ENCODE results near the gene HSH2D.
A peak's percentile ranks its signal among the peaks of the same experiment; 100 is the strongest.

The HSH2D gene

GRCh38 chr19:16100524-16100923 is 43.0 kb upstream of the HSH2D start:
- H3K4me3 ChIP-seq (ENCODE audit: low read depth, low read length), result no peak overlapping the region
- TF ChIP-seq MYC (IDR thresholded peaks at IDR 0.05; ENCODE audit: low read depth, low read length), result no peak
- no peak for TF ChIP-seq MAX (IDR thresholded peaks at IDR 0.05; ENCODE audit: low read depth, low read length)
- TF ChIP-seq CTCF (IDR thresholded peaks at IDR 0.05; ENCODE audit: low read depth, low read length), result no peak
- no peak for TF ChIP-seq POLR2A (IDR thresholded peaks at IDR 0.05; ENCODE audit: extremely low read depth, insufficient read length)
- no peak for DNase-seq (ENCODE audit: low read depth)

DNA sequence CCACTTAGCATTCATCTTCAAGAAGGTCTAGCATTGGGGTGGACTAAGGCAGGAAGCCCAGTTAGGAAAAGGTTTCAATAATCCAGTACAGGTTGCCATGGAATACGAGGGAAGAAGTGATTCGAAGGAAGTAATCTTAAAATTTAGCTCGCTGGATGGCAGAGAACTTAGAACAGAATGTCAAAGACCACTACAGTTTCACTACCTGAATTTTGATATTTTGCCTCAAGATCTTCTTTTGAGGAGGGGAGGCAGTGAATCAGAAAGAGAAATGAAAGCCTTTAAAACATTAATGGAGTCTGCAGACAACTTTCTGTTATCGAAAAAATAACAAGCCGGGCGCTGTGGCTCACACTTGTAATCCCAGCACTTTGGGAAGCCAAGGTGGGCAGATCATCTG is 38.8 kb upstream of the HSH2D start:
- TF ChIP-seq CTCF (IDR thresholded peaks at IDR 0.05; ENCODE audit: low read depth, low read length), result no peak
- TF ChIP-seq POLR2A (IDR thresholded peaks at IDR 0.05; ENCODE audit: extremely low read depth, insufficient read length), result no peak
- TF ChIP-seq MYC (IDR thresholded peaks at IDR 0.05; ENCODE audit: low read depth, low read length), result no peak
- no peak for TF ChIP-seq MAX (IDR thresholded peaks at IDR 0.05; ENCODE audit: low read depth, low read length)
- no peak overlapping the region for H3K4me3 ChIP-seq (ENCODE audit: low read depth, low read length)
- DNase-seq (ENCODE audit: low read depth), result no peak

- DNase-seq (ENCODE audit: low read depth), result peak; percentile 60
- TF ChIP-seq CTCF (IDR thresholded peaks at IDR 0.05; ENCODE audit: low read depth, low read length) (no peak), MYC (IDR thresholded peaks at IDR 0.05; ENCODE audit: low read depth, low read length) (no peak), MAX (IDR thresholded peaks at IDR 0.05; ENCODE audit: low read depth, low read length) (no peak), POLR2A (IDR thresholded peaks at IDR 0.05; ENCODE audit: extremely low read depth, insufficient read length) (no peak)
- H3K4me3 ChIP-seq (ENCODE audit: low read depth, low read length), result no peak overlapping the region
Observed at GRCh38 chr19:16106121-16106520, 37.4 kb upstream of the HSH2D start.

DNA sequence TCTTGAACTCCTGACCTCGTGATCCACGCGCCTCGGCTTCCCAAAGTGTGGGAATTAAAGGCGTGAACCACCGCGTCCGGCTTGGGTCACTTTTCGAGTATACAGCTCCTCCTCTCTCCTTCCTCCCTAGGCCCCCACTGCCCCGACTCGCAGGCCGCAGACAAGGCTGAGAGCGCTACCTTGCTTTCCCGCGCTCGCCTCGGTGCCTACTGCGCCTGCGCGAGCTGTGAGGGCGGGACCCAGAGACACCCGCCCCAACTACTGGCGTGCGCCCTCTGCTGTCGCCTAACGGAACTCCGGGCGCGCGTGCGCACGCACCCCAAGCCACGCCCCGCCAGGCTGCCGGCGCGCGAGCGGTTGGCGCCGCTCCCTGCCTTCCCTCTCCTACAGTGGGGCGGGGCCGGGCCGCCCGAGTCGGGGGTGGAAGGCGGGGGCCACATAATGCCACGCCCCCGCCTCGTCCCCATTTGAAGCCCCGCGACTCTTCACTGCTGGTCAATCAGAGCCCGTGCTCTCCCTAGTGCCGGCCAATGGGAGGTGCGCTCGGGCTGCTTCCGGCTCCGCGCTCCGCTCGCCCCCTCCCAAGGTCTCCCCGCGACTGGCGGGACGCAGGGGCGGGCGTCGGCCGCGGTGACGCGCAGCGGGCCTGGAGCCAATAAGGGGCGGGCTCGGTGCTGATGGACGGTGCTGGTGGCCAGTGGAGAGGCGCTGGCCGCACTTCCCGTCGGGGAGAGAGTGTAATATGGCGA is 32.2 kb upstream of the HSH2D start, which contains the start of gene RAB8A:
Gene RAB8A (plus strand): TSS at position 730 of the 749 bp plus-strand sequence. CDS start 13 bp downstream, at position 743.
- peak; percentile 71 for TF ChIP-seq MYC (IDR thresholded peaks at IDR 0.05; ENCODE audit: low read depth, low read length)
- TF ChIP-seq CTCF (IDR thresholded peaks at IDR 0.05; ENCODE audit: low read depth, low read length), result peak; percentile 72
- peak; percentile 23 for TF ChIP-seq POLR2A (IDR thresholded peaks at IDR 0.05; ENCODE audit: extremely low read depth, insufficient read length)
- TF ChIP-seq MAX (IDR thresholded peaks at IDR 0.05; ENCODE audit: low read depth, low read length), result peak; percentile 49
- peak within 1 kb of the TSS; percentile 90 for H3K4me3 ChIP-seq (ENCODE audit: low read depth, low read length)
- peak; percentile 99 for DNase-seq (ENCODE audit: low read depth)

GRCh38 chr19:16111909-16112752 is 31.4 kb upstream of the HSH2D start:
- H3K4me3 ChIP-seq (ENCODE audit: low read depth, low read length), result peak overlapping the region; percentile 90
- no peak for DNase-seq (ENCODE audit: low read depth)
- TF ChIP-seq CTCF (IDR thresholded peaks at IDR 0.05; ENCODE audit: low read depth, low read length) (no peak), POLR2A (IDR thresholded peaks at IDR 0.05; ENCODE audit: extremely low read depth, insufficient read length) (peak; percentile 58), MAX (IDR thresholded peaks at IDR 0.05; ENCODE audit: low read depth, low read length) (peak; percentile 58)

All from NB4 (cell line).